Effector memory CD8-positive, alpha-beta T cell (primary cell): ENCODE results near the gene UGT1A5.

Source experiments
- ATAC-seq: fragments of 150-1000 bp; cut with Tn5 transposase; replicated peaks from 2 replicates; pipeline ENCODE4 v1.10.0; 2021; ENCODE audit warnings: mild to moderate bottlenecking, moderate library complexity
- DNase-seq, 3 experiments: peaks; one replicate each; pipeline ENCODE4 v3.0.0; 2021
- H3K27ac Mint-ChIP-seq, 2 donors: one replicate each; pipeline ENCODE4 v1.8.0; 2022; ENCODE audit warnings: mild to moderate bottlenecking in 2 of 2, mixed read lengths in 2 of 2, moderate library complexity in 2 of 2
- H3K27me3 Mint-ChIP-seq, 2 donors: one replicate each; pipeline ENCODE4 v1.8.0; 2022; ENCODE audit warnings: mixed read lengths in 2 of 2
- H3K36me3 Mint-ChIP-seq: one replicate; pipeline ENCODE4 v1.8.0; 2022; ENCODE audit warnings: mild to moderate bottlenecking, moderate library complexity, mixed read lengths; ENCODE audit not compliant: insufficient read depth
- H3K4me1 Mint-ChIP-seq, 2 donors: one replicate each; pipeline ENCODE4 v1.8.0; 2022; ENCODE audit warnings: low read depth in 2 of 2, mixed read lengths in 2 of 2
- H3K4me3 Mint-ChIP-seq, 2 donors: one replicate each; pipeline ENCODE4 v1.8.0; 2022; ENCODE audit warnings: mild to moderate bottlenecking in 2 of 2, mixed read lengths in 2 of 2, moderate library complexity in 2 of 2
- H3K9me3 Mint-ChIP-seq, 2 donors: one replicate each; pipeline ENCODE4 v1.8.0; 2022; ENCODE audit warnings: mixed read lengths in 2 of 2

UGT1A5 gene

DNA sequence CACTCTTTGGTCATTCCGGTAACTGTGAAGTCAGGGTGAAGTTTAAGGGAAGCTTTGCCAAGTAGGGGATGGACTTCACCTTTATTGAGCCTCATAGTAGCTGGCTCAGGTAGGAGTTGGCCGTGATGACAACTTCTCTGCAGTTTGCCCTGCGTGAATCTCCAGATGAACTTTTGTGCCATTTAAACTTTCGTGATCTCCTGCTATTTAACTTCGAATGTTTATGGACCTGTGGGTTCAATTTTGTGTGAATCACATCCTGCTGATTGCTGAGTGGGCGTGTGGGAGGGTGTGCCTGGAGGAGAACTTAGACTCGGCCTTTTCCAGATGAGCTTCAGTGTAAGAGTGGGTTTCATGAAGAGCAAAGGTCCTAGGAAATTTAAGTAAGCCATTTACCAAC is 51.6 kb downstream of the UGT1A5 start:
- DNase-seq, result no peak
- ATAC-seq, result no peak
- Mint-ChIP-seq H3K36me3 (no peaks in the 10 kb centered on the region), H3K9me3 (peaks cover 0 to 2% of the 10 kb centered on the region in 2 donors), H3K27ac (no peak overlapping the region), H3K4me1 (no peaks in the 10 kb centered on the region), H3K4me3 (no peak overlapping the region), H3K27me3 (peaks cover 50 to 61% of the 10 kb centered on the region in 2 donors)

DNA sequence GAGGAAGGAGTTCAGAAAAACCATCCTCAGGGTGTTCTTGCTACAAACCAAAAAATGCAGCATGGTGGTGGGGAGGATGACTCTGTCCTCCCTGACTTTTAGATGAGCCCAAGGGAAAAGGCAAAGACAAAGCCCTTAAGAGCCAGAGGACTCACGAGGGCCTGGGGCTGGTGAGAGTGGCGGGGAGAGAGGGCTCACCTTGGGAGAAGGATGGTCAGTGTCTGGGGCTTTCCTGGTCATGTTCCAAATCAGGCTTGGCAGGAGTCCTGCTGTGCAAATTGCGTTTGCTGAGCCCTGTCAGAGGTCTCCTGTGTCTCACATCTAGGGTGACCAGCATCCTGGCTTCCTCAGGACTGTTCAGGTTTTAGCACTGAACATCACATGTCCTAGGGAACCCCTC is 52.1 kb downstream of the UGT1A5 start:
- H3K27ac Mint-ChIP-seq, result no peak overlapping the region

DNA sequence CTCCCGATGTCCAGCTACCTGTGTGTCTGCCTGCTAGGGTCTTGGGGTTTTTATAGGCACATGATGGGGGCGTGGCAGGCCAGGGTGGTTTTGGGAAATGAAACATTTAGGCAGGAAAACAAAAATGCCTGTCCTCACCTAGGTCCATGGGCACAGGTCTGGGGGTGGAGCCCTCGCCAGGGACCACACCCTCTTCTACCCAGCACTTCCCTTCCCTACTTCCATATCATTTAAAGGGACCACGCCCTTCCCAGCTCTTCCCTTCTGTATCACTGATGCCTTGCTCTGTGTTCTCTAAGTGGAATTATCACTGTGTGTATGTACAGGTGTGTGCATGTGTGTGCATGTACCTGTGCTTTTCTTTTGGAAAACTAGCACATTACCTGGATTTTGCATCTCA is 53.7 kb downstream of the UGT1A5 start:
- no peaks in the 10 kb centered on the region for H3K36me3 Mint-ChIP-seq
- H3K9me3 Mint-ChIP-seq, result peaks cover 0 to 2% of the 10 kb centered on the region in 2 donors
- H3K4me1 Mint-ChIP-seq, result no peaks in the 10 kb centered on the region
- DNase-seq (no peak), ATAC-seq (no peak)
- H3K4me3 Mint-ChIP-seq, result no peak overlapping the region
- peaks cover 54 to 61% of the 10 kb centered on the region in 2 donors for H3K27me3 Mint-ChIP-seq
- no peak overlapping the region for H3K27ac Mint-ChIP-seq

More for the DNA sequence above, 52.1 kb downstream of the UGT1A5 start:
- DNase-seq, result no peak
- H3K4me1 Mint-ChIP-seq, result no peaks in the 10 kb centered on the region
- H3K9me3 Mint-ChIP-seq, result peaks cover 0 to 2% of the 10 kb centered on the region in 2 donors
- H3K27me3 Mint-ChIP-seq, result peaks cover 54 to 66% of the 10 kb centered on the region in 2 donors
- ATAC-seq, result no peak
- no peak overlapping the region for H3K4me3 Mint-ChIP-seq
- H3K36me3 Mint-ChIP-seq, result no peaks in the 10 kb centered on the region

DNA sequence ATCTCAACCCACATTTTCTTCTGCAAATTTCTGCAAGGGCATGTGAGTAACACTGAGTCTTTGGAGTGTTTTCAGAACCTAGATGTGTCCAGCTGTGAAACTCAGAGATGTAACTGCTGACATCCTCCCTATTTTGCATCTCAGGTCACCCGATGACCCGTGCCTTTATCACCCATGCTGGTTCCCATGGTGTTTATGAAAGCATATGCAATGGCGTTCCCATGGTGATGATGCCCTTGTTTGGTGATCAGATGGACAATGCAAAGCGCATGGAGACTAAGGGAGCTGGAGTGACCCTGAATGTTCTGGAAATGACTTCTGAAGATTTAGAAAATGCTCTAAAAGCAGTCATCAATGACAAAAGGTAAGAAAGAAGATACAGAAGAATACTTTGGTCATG is 55.4 kb downstream of the UGT1A5 start:
- DNase-seq (no peak), ATAC-seq (no peak)
- Mint-ChIP-seq H3K36me3 (no peaks in the 10 kb centered on the region), H3K4me1 (no peaks in the 10 kb centered on the region), H3K9me3 (peaks cover 0 to 2% of the 10 kb centered on the region in 2 donors), H3K27ac (no peak overlapping the region), H3K4me3 (no peak overlapping the region), H3K27me3 (peaks cover 52 to 58% of the 10 kb centered on the region in 2 donors)

DNA sequence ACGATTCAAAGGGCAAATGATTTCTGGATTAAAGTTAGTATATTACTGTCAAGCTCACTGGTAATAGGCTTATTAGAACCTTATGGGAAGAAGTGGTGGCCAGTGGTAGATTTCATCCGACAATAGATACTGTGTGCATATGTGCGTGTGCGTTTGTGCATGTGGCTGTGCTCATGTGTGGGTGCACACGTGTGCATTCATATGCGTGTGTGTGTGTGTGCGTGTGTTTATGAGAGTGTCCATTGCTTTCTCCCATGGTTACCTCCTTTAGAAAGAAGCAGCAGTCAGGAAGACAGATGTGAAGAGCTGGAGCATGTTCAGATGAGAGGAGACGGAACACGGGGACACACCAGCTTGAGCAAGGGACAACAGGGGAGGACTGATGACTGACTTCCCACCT is 56.6 kb downstream of the UGT1A5 start:
- DNase-seq, result no peak
- Mint-ChIP-seq H3K4me1 (no peaks in the 10 kb centered on the region), H3K4me3 (no peak overlapping the region), H3K36me3 (no peaks in the 10 kb centered on the region), H3K27ac (no peak overlapping the region), H3K9me3 (peaks cover 0 to 2% of the 10 kb centered on the region in 2 donors), H3K27me3 (peaks cover 44 to 46% of the 10 kb centered on the region in 2 donors)
- no peak for ATAC-seq

DNA sequence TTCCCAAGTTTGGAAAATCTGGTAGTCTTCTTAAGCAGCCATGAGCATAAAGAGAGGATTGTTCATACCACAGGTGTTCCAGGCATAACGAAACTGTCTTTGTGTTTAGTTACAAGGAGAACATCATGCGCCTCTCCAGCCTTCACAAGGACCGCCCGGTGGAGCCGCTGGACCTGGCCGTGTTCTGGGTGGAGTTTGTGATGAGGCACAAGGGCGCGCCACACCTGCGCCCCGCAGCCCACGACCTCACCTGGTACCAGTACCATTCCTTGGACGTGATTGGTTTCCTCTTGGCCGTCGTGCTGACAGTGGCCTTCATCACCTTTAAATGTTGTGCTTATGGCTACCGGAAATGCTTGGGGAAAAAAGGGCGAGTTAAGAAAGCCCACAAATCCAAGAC is 59.4 kb downstream of the UGT1A5 start:
- Mint-ChIP-seq H3K36me3 (no peaks in the 10 kb centered on the region), H3K27me3 (peaks cover 32 to 51% of the 10 kb centered on the region in 2 donors), H3K9me3 (peaks cover 0 to 12% of the 10 kb centered on the region in 2 donors), H3K27ac (no peak overlapping the region), H3K4me1 (no peaks in the 10 kb centered on the region), H3K4me3 (no peak overlapping the region)
- no peak for DNase-seq
- no peak for ATAC-seq

DNA sequence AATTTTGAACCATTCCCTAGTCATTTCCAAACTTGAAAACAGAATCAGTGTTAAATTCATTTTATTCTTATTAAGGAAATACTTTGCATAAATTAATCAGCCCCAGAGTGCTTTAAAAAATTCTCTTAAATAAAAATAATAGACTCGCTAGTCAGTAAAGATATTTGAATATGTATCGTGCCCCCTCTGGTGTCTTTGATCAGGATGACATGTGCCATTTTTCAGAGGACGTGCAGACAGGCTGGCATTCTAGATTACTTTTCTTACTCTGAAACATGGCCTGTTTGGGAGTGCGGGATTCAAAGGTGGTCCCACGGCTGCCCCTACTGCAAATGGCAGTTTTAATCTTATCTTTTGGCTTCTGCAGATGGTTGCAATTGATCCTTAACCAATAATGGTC is 59.9 kb downstream of the UGT1A5 start:
- Mint-ChIP-seq H3K4me3 (no peak overlapping the region), H3K36me3 (no peaks in the 10 kb centered on the region), H3K27ac (no peak overlapping the region), H3K9me3 (peaks cover 0 to 12% of the 10 kb centered on the region in 2 donors), H3K4me1 (no peaks in the 10 kb centered on the region), H3K27me3 (peaks cover 32 to 52% of the 10 kb centered on the region in 2 donors)
- DNase-seq (no peak), ATAC-seq (no peak)

DNA sequence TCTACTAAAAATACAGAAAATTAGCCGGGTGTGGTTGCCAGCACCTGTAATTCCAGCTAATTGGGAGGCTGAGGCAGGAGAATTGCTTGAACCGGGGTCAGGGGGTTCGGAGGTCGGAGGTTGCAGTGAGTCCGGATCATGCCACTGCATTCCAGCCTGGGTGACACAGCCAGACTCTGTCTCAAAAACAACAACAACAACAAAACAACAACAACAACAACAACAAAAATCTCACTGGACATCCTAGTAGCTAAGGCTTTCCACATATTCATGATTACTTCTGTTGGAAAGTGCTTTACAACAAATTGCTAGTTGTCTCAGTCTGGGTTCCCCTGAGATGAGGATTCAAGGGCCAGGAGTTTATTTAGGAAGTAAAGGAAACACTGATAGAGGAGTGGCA is 61.1 kb downstream of the UGT1A5 start:
- Mint-ChIP-seq H3K36me3 (no peaks in the 10 kb centered on the region), H3K9me3 (peaks cover 0 to 12% of the 10 kb centered on the region in 2 donors), H3K27ac (no peak overlapping the region), H3K4me3 (no peak overlapping the region), H3K27me3 (peaks cover 38 to 58% of the 10 kb centered on the region in 2 donors), H3K4me1 (no peaks in the 10 kb centered on the region)
- DNase-seq, result no peak
- ATAC-seq, result no peak

DNA sequence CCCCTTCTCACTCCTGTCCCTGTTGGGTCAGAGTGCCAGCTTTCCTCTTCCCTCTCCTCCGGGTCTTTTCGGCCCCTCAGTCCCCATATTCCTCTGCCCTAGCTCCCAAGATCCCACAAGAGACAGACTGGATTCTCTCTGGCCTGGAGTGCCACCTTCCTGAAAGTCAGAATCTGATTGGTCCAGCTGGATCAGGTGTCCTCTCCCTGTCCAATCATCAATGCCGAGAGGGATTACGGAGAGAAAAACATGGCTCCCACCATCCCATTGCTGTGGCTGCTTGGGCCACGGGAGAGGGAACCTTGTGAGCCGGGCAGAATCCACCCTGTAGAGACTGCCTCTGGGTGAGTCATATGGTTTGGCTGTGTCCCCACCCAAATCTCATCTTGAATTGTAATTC is 62.7 kb downstream of the UGT1A5 start:
- no peak overlapping the region for H3K27ac Mint-ChIP-seq
- H3K36me3 Mint-ChIP-seq, result no peaks in the 10 kb centered on the region
- H3K4me1 Mint-ChIP-seq, result no peaks in the 10 kb centered on the region
- H3K27me3 Mint-ChIP-seq, result peaks cover 46 to 65% of the 10 kb centered on the region in 2 donors
- no peak overlapping the region for H3K4me3 Mint-ChIP-seq
- ATAC-seq, result no peak
- H3K9me3 Mint-ChIP-seq, result peaks cover 0 to 12% of the 10 kb centered on the region in 2 donors
- DNase-seq, result no peak

DNA sequence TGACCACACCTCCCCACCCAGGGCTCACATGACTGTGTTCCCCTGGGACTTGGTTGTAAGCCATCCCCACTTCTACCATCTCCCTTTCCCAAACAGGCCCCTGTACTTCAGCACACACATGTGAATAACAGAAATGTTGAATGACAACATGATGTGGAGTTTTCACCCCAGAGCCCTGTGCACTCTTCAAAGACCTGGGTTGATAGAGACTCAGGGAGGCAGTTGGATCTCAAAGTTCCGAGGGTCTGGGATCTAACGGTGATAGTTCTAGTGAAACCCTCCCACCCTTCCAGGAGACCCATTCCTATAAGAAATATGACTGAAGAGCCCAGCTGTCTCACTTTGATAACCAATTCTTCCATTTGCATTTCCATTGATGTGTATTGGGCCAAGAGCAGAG is 65.3 kb downstream of the UGT1A5 start, which contains the start of gene MROH2A:
TSS of gene MROH2A (plus strand) at position 301 of the 400 bp plus-strand sequence. CDS start 1,029 bp downstream, outside the sequence.
- H3K36me3 Mint-ChIP-seq, result no peaks in the 10 kb centered on the region
- H3K4me3 Mint-ChIP-seq, result no peak within 1 kb of the TSS
- peaks cover 52 to 91% of the 10 kb centered on the region in 2 donors for H3K27me3 Mint-ChIP-seq
- no peak for ATAC-seq
- no peaks in the 10 kb centered on the region for H3K4me1 Mint-ChIP-seq
- H3K27ac Mint-ChIP-seq, result no peak within 1 kb of the TSS
- DNase-seq, result no peak
- H3K9me3 Mint-ChIP-seq, result peaks cover 0 to 12% of the 10 kb centered on the region in 2 donors

DNA sequence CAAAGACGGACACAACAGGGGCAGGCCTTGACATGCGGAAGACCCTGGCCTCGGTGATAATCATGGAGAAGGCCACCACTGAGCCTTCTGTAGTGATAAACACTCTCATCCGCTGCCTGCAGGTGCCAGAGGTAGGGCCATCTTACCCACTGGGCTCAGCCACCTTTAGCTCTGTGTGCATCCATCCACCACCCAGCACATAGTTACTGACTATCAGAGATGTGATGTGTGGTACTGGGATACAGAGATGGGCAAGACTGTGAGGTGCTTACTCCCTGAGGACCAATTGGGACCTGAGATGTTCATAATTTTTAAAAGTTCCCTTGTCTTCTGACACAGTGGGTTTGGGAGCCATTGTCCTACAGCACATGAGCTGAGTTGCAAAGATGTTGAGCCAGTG is 67.0 kb downstream of the UGT1A5 start:
- Mint-ChIP-seq H3K27me3 (peaks cover 61 to 96% of the 10 kb centered on the region in 2 donors), H3K4me3 (no peak overlapping the region), H3K36me3 (no peaks in the 10 kb centered on the region), H3K4me1 (no peaks in the 10 kb centered on the region), H3K9me3 (peaks cover 0 to 12% of the 10 kb centered on the region in 2 donors), H3K27ac (no peak overlapping the region)
- ATAC-seq (no peak), DNase-seq (no peak)

DNA sequence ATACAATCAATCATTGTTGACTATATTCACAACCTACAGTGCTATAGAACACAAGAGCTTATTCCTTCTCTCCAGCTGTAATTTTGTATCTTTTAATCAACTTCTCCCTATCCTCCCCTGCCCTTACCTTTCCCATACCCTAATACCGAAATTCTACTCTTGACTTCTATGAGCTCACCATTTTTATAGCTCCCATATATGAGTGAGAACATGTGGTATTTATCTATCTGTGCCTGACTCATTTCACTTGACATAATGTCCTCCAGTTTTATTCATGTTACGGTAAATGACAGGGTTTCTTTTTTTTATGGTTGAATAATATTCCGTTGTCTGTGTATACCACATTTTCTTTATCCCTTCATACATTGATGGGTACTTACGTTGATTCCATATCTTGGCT is 68.1 kb downstream of the UGT1A5 start:
- Mint-ChIP-seq H3K4me3 (no peak overlapping the region), H3K4me1 (no peaks in the 10 kb centered on the region), H3K9me3 (peaks cover 0 to 6% of the 10 kb centered on the region in 2 donors), H3K27ac (no peak overlapping the region), H3K36me3 (no peaks in the 10 kb centered on the region), H3K27me3 (peaks cover 63 to 96% of the 10 kb centered on the region in 2 donors)
- ATAC-seq (no peak), DNase-seq (no peak)

DNA sequence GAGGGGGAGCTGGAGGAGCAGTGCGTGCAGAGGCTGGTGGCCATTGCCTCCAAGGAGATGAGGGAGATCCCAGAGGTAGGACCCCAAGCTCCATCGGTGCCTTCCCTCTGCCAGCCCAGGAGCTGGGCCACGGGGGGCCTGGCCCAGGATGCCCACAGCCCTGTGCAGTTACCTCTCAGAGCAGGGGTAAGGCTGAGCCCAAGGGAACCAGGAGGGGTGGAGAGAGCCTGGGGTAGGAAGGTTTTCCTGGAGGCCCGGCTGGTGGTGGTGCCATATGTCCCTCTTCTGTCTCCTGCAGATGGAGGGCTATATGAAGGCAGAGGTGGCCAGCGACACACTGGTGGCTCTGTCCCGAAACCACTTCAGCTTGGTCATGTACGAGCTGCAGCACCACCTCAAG is 76.8 kb downstream of the UGT1A5 start:
- Mint-ChIP-seq H3K4me3 (no peak overlapping the region), H3K9me3 (no peaks in the 10 kb centered on the region), H3K27ac (no peak overlapping the region), H3K4me1 (no peaks in the 10 kb centered on the region), H3K36me3 (no peaks in the 10 kb centered on the region), H3K27me3 (peaks cover 30 to 72% of the 10 kb centered on the region in 2 donors)
- no peak for DNase-seq
- ATAC-seq, result no peak

DNA sequence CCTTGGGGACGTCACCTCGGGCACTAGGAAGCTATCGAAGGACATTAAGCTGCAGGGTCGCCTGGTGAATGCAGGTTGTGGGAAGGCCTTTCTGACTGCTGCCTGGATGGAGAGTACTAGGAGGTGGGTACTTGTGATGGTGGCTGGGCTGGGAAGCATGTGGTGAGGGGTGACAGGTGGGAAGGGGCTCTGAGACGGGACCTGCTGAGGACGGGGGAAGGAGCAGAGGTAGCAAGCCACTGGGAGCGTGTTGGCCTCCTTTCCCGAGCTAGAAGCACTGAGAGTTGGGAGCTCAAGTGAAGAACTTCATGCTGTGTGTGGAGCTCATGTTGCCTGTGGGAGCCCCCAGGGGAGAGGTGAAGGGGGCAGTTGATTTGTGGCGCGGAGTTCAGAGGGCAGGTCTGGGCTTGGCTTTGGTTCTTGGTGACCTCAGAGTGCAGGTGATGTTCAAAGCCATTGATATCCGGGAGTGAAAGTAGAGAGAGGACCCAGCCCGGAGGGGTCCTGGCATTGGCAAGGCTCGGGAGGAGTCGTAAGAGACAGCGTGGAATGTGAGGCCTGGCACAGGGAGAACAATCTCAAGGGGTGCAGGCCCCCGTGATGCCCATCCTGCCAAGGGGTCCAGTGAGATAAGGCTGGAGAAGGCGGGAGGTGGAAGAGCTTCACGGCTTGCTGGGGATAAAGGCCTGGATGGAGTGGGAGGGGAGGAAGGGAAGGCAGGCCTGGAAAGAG is 78.6 kb downstream of the UGT1A5 start:
- H3K27me3 Mint-ChIP-seq, result peaks cover 17 to 58% of the 10 kb centered on the region in 2 donors
- H3K4me1 Mint-ChIP-seq, result no peaks in the 10 kb centered on the region
- no peak overlapping the region for H3K27ac Mint-ChIP-seq
- H3K4me3 Mint-ChIP-seq, result no peak overlapping the region
- DNase-seq (no peak), ATAC-seq (no peak)
- H3K9me3 Mint-ChIP-seq, result no peaks in the 10 kb centered on the region
- no peaks in the 10 kb centered on the region for H3K36me3 Mint-ChIP-seq
